ENCODE data around the gene GMPPA.

Gene GMPPA

DNA sequence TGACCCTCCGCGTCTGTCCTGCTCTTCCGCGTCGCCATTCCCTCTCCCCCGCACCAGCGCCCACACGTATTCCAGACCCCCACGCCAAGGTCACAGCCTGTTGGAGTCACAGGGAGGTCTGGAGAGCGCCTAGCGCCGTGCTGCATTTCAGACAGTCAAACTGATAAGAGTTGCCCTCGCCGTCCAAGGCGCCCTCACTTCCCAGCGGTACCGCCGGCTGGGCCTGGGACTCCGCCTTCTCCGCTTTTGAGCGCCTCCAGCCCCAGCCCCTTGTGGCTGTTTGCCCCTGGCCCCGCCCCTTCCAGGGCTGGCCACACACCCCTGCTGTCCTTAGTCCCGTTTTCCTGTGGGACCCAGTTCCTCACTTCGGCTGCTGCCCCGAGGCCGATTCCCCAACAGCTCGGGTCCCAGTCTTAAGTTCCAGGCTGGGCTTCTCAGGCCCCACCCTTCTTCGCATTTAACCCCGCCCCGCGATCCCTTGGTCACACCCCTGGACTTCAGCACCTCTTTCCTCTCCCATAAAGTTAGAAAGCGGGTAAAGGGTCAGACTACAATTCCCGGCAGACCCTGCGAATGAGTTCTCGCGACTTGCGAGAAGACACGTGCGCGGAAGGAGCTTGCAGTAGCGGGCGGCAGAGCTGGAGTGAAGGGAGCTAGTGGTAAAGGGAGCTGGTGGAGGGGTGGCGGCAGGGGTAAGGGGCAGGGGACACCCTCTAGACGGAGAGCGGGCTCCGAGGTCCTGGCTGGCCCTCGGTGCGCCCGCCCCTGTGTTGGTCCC, at the start of gene GMPPA:
Gene GMPPA, plus strand, starts transcription at position 612 of the 778 bp plus-strand sequence. CDS start 1,085 bp downstream, outside the sequence.
- Mint-ChIP-seq H3K36me3 (peaks cover 8% of the 10 kb centered on the region), H3K27me3 (peaks cover 53% of the 10 kb centered on the region), H3K4me3 (peak within 1 kb of the TSS; percentile 92), H3K9me3 (no peaks in the 10 kb centered on the region), H3K27ac (peak within 1 kb of the TSS; percentile 73), H3K4me1 (peaks cover 41% of the 10 kb centered on the region)
- DNase-seq, result peak; percentile 98
- CTCF ChIA-PET, result interaction anchor here (0.8 to 3.6 kb wide), 9 partner anchors 11 to 517 kb away, joined by 3 to 24 read pairs (median 4); no protein-coding TSS in a partner anchor

DNA sequence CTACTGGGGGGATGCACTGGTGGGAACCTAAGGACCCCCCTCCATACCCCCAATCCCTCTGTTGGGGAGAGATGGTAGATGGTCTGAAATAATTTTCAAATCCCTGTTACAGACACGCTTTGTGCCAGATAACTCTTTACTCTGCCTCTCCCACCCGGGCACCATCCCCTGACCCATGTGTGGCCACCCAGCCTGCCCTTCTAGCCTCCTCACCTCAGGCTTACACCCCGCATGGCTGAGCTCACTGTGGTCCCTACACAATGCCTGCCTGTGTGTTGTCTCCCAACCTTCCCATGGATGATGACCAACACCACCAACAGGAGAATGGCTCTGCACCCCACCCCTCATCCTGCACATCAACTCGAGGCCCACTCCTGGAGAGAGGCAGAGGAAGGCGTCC, 49.1 kb upstream of the GMPPA start:
- DNase-seq, result no peak
- H3K4me3 Mint-ChIP-seq, result no peak overlapping the region
- H3K9me3 Mint-ChIP-seq, result no peaks in the 10 kb centered on the region
- no peaks in the 10 kb centered on the region for H3K36me3 Mint-ChIP-seq
- peaks cover 3% of the 10 kb centered on the region for H3K4me1 Mint-ChIP-seq
- no peak overlapping the region for H3K27ac Mint-ChIP-seq
- peaks cover 88% of the 10 kb centered on the region for H3K27me3 Mint-ChIP-seq
- CTCF ChIA-PET, result interaction anchor here (1.0 to 1.5 kb wide), 4 partner anchors 8 to 26 kb away, joined by 3 to 4 read pairs (median 3); no protein-coding TSS in a partner anchor

GRCh38 chr2:219451661-219452360, 46.9 kb upstream of the GMPPA start:
- no peaks in the 10 kb centered on the region for H3K9me3 Mint-ChIP-seq
- H3K36me3 Mint-ChIP-seq, result no peaks in the 10 kb centered on the region
- no peak for DNase-seq
- no peak overlapping the region for H3K4me3 Mint-ChIP-seq
- no peak overlapping the region for H3K27ac Mint-ChIP-seq
- peaks cover 71% of the 10 kb centered on the region for H3K27me3 Mint-ChIP-seq
- CTCF ChIA-PET, result no interaction called here
- H3K4me1 Mint-ChIP-seq, result peaks cover 3% of the 10 kb centered on the region

GRCh38 chr2:219452361-219453317, 46.1 kb upstream of the GMPPA start:
- H3K4me1 Mint-ChIP-seq, result peaks cover 3% of the 10 kb centered on the region
- H3K27me3 Mint-ChIP-seq, result peaks cover 64% of the 10 kb centered on the region
- DNase-seq, result no peak
- H3K4me3 Mint-ChIP-seq, result no peak overlapping the region
- CTCF ChIA-PET, result interaction anchor here (1.1 to 1.3 kb wide), 2 partner anchors 19 to 88 kb away, joined by 4 read pairs; no protein-coding TSS in a partner anchor
- H3K9me3 Mint-ChIP-seq, result no peaks in the 10 kb centered on the region
- H3K36me3 Mint-ChIP-seq, result no peaks in the 10 kb centered on the region
- H3K27ac Mint-ChIP-seq, result no peak overlapping the region

GRCh38 chr2:219453671-219454590, 44.8 kb upstream of the GMPPA start:
- Mint-ChIP-seq H3K4me1 (peaks cover 3% of the 10 kb centered on the region), H3K36me3 (no peaks in the 10 kb centered on the region), H3K27me3 (peaks cover 54% of the 10 kb centered on the region), H3K4me3 (no peak overlapping the region), H3K9me3 (no peaks in the 10 kb centered on the region), H3K27ac (no peak overlapping the region)
- no peak for DNase-seq
- CTCF ChIA-PET, result interaction anchor here (1.1 to 1.3 kb wide), 2 partner anchors 20 to 87 kb away, joined by 4 read pairs; no protein-coding TSS in a partner anchor

DNA sequence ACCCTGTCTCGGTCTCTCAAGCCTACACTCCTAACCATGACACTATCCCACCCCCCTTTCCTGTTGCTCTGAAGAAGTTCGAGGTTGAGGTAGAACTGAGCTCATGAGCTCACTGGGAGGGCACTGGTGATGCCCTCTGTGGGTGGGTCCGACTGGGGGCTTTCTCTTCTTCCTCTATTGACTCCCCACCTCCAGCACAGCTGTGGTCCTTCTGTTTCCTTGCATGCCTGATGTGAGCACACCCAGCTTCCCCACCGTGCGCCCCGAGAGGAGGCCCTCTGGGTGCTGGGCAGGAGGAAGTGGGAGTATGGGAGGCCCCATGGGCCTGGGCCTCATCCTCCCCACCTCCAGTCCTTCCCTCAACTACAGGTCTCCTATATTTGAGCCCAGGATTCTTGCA, 43.1 kb upstream of the GMPPA start:
- Mint-ChIP-seq H3K9me3 (no peaks in the 10 kb centered on the region), H3K4me3 (no peak overlapping the region), H3K27me3 (peaks cover 38% of the 10 kb centered on the region), H3K36me3 (no peaks in the 10 kb centered on the region), H3K27ac (peak overlapping the region; percentile 34), H3K4me1 (no peaks in the 10 kb centered on the region)
- CTCF ChIA-PET, result interaction anchor here (0.8 to 1.5 kb wide), 5 partner anchors 9 to 43 kb away, joined by 3 to 4 read pairs (median 3); partner anchors contain the start of gene GMPPA
- DNase-seq, result no peak

GRCh38 chr2:219457784-219458369, 40.8 kb upstream of the GMPPA start:
- Mint-ChIP-seq H3K27me3 (peaks cover 15% of the 10 kb centered on the region), H3K27ac (no peak overlapping the region), H3K9me3 (no peaks in the 10 kb centered on the region), H3K4me1 (peaks cover 3% of the 10 kb centered on the region), H3K4me3 (no peak overlapping the region), H3K36me3 (no peaks in the 10 kb centered on the region)
- CTCF ChIA-PET, result interaction anchor here (0.6 to 2.5 kb wide), 11 partner anchors 9 to 1648 kb away, joined by 3 to 23 read pairs (median 3); no protein-coding TSS in a partner anchor
- no peak for DNase-seq

DNA sequence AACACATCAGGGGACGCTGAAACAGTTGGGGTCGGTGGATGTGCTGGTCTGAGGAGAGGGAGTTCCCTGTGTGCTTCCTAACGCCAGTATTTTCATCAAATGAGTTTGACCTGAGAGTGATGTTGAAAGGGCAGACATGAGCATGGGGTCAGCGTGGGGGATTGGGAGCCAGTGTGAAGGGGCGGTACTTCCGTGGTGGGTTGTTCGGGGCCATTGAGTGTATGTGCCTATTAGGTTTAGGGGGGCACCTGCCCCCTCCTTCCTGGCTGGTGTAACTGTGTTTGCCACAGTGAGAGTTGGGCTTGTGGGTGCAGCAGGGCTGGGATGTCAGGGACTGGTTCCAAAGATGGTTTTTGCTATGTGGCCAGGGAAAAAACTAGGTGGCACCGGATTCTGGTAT, 39.7 kb upstream of the GMPPA start:
- H3K27me3 Mint-ChIP-seq, result peaks cover 11% of the 10 kb centered on the region
- H3K4me3 Mint-ChIP-seq, result no peak overlapping the region
- no peaks in the 10 kb centered on the region for H3K36me3 Mint-ChIP-seq
- DNase-seq, result no peak
- CTCF ChIA-PET, result interaction anchor here (0.8 to 2.5 kb wide), 8 partner anchors 9 to 71 kb away, joined by 3 to 23 read pairs (median 4); no protein-coding TSS in a partner anchor
- no peak overlapping the region for H3K27ac Mint-ChIP-seq
- no peaks in the 10 kb centered on the region for H3K9me3 Mint-ChIP-seq
- H3K4me1 Mint-ChIP-seq, result peaks cover 3% of the 10 kb centered on the region

DNA sequence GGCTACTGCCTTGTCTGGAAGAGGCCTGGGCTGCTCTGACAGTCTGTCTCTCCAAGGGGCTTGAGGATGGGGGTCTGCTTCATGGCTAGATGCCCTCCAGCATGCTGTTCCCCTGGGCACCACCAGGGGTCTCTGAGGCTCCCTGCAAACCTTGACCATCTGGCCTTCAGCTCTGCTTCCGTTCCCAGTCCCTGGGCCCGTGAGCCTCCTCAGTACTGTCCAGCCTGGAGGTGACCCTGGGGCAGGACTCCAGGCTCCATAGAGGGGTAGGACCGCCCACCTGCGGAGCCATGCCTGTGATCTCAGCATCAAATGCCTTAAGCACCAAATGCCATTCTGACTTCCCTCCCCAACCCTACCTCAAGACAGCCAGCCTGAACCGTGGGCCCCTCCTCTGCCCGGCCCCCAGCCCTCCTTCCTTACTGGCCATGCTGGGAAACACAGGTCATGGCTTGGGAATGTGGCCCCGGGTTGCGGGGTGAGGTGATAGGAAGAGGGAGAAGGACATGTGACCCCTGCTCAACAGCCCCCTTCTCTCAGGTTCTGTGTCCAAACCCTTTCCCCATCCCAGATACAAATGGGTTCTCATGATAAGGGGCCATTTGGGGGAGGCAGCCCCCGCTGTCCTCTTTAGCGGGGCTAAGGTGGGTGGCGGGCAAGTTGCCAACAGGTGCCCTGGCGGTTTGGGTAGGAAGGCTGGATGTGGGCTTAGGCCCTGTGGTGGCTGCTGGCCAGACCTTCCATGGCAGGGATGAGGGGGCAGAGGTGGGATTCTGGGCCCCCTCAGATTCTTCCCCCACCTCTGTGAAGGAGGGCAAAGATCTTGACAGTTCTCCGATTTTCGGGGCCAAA, 39.0 kb upstream of the GMPPA start:
- H3K36me3 Mint-ChIP-seq, result no peaks in the 10 kb centered on the region

GRCh38 chr2:219460424-219460926, 38.2 kb upstream of the GMPPA start:
- no peaks in the 10 kb centered on the region for H3K9me3 Mint-ChIP-seq
- DNase-seq, result no peak
- CTCF ChIA-PET, result interaction anchor here (1.3 to 3.2 kb wide), 3 partner anchors 38 to 69 kb away, joined by 5 to 19 read pairs (median 6); partner anchors contain the start of gene GMPPA

More for the DNA sequence above, 39.0 kb upstream of the GMPPA start:
- CTCF ChIA-PET, result interaction anchor here (0.8 to 2.5 kb wide), 5 partner anchors 8 to 70 kb away, joined by 3 to 23 read pairs (median 3); no protein-coding TSS in a partner anchor
- Mint-ChIP-seq H3K4me3 (no peak overlapping the region), H3K27ac (no peak overlapping the region), H3K27me3 (peaks cover 8% of the 10 kb centered on the region), H3K4me1 (peaks cover 3% of the 10 kb centered on the region), H3K9me3 (no peaks in the 10 kb centered on the region)
- DNase-seq, result peak; percentile 49

GRCh38 chr2:219461047-219461514, 37.6 kb upstream of the GMPPA start:
- H3K36me3 Mint-ChIP-seq, result no peaks in the 10 kb centered on the region
- no peak overlapping the region for H3K27ac Mint-ChIP-seq
- peaks cover 3% of the 10 kb centered on the region for H3K4me1 Mint-ChIP-seq
- peaks cover 4% of the 10 kb centered on the region for H3K27me3 Mint-ChIP-seq
- H3K9me3 Mint-ChIP-seq, result no peaks in the 10 kb centered on the region
- DNase-seq, result peak; percentile 40
- CTCF ChIA-PET, result interaction anchor here (1.1 to 3.2 kb wide), 4 partner anchors 11 to 68 kb away, joined by 4 to 19 read pairs (median 6); partner anchors contain the start of gene GMPPA
- H3K4me3 Mint-ChIP-seq, result no peak overlapping the region

More at GRCh38 chr2:219460424-219460926, 38.2 kb upstream of the GMPPA start:
- H3K27ac Mint-ChIP-seq, result no peak overlapping the region
- H3K4me3 Mint-ChIP-seq, result no peak overlapping the region
- H3K36me3 Mint-ChIP-seq, result no peaks in the 10 kb centered on the region
- H3K27me3 Mint-ChIP-seq, result peaks cover 7% of the 10 kb centered on the region
- peaks cover 3% of the 10 kb centered on the region for H3K4me1 Mint-ChIP-seq

All from activated naive CD4-positive, alpha-beta T cell treated with anti-CD3 and anti-CD28 coated beads, Interleukin-2, amount 10 ng/mL, durations not matched to agents 7 days and 5 days (primary cell).